GM08714 (cell line): ENCODE data around the gene TNXB.

ENCODE experiments used
- H3K4me3 ChIP-seq: fragments of 200-500 bp; sonication (Bioruptor generic); 2 replicates; pipeline ENCODE4 v1.5.1; 2014; ENCODE audit warnings: mild to moderate bottlenecking, low read length, inconsistent platforms
- ZNF274 ChIP-seq: IDR thresholded peaks from 2 replicates; pipeline ENCODE4 v1.6.1; 2012; ENCODE audit warnings: mild to moderate bottlenecking, low read depth, low read length

The TNXB gene

DNA sequence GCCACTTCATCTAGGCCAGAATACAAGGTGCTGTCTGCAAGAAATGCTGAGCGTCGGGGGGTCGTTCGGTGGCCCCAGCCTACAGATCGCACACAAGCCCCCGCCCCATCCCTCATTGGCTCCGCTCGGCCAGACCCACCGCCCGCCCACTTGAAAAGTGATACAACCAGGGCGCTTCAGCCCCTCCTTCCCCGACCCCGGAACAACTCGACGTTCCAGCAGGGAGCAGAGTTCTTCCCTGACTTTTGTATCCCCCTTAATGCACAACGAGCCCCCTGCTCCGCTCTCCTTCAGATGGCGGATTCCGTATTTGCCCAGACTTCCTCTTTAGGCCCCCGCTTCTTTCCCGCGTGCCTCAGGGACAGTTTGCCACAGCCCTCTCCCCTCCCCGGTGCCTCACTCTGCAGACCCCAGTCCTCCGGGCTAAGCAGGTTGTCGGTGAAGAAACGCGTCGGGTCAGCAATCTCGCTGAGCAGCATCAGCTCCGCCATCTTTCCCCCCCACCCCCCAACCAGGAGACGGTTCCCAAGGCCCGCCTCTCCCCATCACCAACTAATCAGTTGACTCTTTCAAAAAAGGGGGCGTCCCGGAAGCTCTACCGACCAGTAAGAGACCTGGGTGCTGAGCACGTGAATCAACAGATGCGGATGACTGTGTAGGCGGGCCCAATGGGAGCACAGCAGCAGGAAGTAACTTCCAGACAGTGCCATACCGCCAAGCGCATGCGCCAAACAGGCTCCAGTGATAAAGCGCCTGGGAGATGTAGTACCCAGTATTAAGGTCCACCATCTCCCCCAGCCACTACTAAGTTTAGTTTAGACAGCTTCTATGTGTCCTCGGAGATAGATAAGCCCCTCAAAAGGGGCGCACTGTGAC lies 18.8 kb upstream of the TNXB start, which contains the start of gene ATF6B:
Gene ATF6B (minus strand): TSS at position 530 of the 876 bp plus-strand sequence. CDS start 39 bp downstream, at position 491.
- peak within 1 kb of the TSS; percentile 83 for H3K4me3 ChIP-seq
- TF ChIP-seq ZNF274, result no peak

DNA sequence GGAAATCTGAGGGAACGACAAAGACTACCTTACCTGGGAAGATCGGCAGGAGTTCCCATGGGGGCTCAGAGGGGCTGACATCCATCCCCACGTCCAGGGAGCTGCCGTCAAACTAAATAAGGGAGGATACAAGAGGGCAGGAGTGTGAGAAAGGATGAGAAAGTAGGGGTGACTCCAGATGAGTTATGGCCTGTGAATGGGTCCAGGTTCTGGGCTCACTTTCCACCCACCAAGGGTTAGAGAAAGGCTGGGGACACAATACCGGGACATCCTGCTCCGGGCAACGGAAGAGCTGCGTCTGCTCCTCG lies 18.2 kb upstream of the TNXB start:
- peak overlapping the region; percentile 73 for H3K4me3 ChIP-seq
- no peak for TF ChIP-seq ZNF274

DNA sequence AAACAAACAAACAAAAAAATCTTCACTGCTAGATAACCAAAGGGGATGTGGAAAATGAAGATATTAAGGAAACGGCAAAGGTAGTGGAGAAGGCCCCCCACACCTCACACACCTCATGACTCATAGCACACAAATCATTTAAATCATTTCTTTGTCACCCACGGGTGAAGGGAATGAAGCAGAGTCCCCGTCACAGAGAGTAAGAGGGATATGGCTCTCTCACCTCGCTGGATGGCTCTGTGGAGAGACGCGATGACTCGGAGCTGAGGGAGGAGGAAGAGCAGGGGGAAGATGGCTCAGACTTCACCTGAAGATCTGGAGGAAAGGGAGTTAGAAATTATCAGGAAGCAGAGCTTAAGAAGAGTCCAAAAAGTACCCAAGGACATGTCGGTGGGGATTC lies 17.7 kb upstream of the TNXB start:
- no peak for TF ChIP-seq ZNF274
- H3K4me3 ChIP-seq, result peak overlapping the region; percentile 73

DNA sequence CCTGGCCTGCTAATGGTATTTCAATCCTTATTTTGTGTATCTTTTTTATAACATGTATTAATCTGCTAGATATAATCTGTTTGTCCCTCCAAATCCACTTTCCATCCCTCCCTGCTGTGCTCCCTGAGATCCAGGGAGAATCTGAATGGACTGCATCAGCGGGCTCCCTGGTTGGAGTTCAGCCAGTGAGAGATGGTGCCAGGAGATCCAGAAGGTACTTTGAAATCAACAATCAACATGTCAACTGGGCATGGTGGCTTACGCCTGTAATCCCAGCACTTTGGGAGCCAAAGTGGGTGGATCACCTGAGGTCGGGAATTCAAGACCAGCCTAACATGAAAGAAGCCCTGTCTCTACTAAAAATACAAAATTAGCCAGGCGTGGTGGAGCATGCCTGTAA lies 14.5 kb upstream of the TNXB start:
- no peak for TF ChIP-seq ZNF274

DNA sequence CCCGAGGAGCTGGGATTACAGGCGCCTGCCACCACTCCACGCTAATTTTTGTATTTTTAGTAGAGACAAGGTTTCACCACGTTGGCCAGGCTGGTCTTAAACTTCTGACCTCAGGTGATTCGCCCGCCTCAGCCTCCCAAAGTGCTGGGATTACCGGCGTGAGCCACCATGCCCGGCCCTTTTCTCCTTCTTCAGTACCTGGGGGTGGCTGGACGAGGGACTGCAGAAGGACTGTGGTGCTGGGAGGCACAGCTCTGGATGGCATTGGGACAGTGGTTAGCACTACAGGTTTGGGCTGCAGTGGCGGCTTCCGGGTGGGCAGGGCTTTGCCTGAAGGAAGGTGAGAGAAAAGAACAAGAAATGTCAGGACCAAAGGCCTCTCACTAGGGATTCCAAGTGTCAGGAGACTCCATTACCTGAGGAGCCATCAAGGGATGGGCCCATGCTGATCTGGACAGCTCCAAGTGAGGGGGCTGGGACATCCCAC lies 11.5 kb upstream of the TNXB start:
- TF ChIP-seq ZNF274, result no peak
- no peak overlapping the region for H3K4me3 ChIP-seq

More for the DNA sequence above, 14.5 kb upstream of the TNXB start:
- no peak overlapping the region for H3K4me3 ChIP-seq

DNA sequence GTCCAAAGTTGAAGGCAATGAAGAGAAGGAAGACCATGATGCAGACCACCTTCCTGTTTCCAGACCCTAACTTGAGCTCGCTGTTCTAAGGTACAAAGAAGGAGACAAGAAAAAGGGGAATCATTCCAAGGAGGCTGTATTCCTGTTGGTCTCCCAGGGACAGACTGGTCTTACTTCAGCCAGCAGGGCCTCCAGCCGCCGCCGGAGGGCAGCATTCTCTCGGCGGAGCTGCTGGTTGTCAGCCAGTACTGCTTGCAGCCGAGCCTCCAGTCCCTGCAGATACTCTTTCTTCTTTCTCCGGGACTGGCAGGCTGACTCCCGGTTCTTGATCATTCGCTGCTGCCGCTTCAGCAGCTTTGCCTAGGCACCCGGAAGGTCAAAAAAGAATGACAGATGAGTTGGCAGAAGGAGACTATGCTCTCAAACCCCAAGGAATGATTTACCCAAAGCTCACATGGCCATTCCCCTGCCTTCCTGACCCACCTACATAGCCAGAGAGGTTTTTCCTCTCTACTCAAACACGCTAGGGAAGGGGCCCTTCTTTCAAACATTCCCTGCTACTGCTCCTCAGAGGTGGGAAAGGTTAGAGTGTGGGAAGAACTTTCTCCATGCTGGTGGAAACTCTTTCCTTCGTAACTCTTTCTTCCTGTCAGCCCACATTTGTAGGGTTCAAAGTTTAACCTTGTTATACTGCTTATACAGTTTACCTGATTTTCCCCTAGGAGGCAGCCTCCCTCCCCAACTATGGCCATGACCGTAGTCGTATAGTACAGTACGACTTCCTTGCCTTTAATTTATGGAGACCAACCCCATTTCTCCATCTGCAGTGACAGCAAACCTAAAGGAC lies 9.9 kb upstream of the TNXB start:
- TF ChIP-seq ZNF274, result no peak
- no peak overlapping the region for H3K4me3 ChIP-seq

DNA sequence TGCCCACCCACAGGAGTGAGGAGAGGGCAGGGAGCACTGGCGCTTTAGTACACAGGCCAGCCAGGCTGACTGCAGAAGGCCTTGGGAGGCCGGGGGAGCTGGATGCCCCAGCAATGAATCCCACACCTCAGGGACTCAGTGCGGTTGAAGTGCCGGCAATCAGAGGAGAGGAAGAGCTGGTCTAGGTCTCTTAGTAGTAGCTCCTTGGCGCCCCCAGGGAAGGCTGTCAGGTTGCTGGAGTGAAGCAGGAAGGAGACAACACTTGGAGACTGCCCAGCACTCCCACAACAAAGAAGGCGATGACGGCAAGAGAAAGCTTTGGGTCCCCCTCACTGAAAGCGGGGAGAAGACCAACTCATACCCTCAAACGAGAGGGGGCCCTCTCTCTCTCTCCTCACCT lies 8.3 kb upstream of the TNXB start:
- no peak overlapping the region for H3K4me3 ChIP-seq

DNA sequence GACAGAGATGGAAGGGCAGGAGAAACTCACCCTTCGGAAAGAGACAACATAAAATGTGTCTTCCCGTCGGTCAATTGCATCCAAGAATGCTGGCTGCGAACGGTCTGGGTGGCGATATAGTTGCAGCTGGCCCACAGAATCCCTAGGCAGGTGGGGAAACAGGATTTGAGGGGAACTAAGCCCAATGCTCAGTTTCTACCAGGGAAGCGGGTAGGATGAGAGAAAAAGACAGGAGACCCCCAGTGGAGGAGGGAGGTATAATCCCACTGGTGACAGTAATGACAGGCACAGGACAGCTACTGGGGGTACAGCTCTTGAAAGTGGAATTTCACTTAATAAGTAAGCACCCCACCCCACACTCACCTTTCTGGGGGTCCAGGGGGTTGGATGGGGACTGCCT lies 7.5 kb upstream of the TNXB start:
- TF ChIP-seq ZNF274, result no peak
- H3K4me3 ChIP-seq, result no peak overlapping the region

More for the DNA sequence above, 8.3 kb upstream of the TNXB start:
- TF ChIP-seq ZNF274, result no peak

DNA sequence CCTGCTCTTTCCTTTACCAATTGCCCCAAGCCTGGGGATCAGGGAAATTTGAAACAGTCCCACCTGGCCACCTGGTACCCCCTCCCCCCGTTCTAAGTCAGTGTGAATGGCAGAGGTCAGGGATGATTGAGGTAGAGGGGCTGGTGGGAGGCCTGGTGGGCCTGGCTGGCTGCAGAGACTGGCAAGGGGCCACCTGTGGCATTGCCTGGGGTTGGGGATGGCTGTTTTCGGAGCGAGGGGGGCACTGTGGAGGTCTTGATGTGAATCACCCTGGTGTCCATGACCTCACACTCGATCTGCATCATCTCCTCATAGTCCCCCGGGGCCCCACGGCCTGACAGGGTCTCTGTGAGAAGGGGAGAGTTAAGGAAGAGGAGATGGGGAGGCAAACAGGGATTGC lies 6.5 kb upstream of the TNXB start:
- no peak overlapping the region for H3K4me3 ChIP-seq
- no peak for TF ChIP-seq ZNF274

DNA sequence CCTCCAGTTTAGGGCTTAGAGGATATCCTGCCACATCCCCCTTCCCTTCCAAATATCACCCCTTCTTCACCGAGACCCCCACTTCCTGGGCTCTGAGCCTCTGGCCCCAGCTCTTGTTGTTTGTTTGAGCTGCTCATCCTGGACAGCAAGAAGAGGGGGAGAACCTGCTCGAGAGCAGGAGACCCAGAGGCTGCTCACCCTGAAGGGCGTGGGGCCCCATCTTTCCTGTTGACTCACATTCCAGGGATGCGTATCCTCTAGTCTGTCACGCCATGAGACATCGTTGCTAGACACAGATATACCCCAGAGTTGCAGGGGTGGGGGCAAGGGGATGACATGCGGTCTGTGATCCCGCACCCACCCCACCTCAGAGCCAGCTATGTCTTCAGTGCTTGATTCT lies 5.7 kb upstream of the TNXB start:
- H3K4me3 ChIP-seq, result no peak overlapping the region
- TF ChIP-seq ZNF274, result no peak

DNA sequence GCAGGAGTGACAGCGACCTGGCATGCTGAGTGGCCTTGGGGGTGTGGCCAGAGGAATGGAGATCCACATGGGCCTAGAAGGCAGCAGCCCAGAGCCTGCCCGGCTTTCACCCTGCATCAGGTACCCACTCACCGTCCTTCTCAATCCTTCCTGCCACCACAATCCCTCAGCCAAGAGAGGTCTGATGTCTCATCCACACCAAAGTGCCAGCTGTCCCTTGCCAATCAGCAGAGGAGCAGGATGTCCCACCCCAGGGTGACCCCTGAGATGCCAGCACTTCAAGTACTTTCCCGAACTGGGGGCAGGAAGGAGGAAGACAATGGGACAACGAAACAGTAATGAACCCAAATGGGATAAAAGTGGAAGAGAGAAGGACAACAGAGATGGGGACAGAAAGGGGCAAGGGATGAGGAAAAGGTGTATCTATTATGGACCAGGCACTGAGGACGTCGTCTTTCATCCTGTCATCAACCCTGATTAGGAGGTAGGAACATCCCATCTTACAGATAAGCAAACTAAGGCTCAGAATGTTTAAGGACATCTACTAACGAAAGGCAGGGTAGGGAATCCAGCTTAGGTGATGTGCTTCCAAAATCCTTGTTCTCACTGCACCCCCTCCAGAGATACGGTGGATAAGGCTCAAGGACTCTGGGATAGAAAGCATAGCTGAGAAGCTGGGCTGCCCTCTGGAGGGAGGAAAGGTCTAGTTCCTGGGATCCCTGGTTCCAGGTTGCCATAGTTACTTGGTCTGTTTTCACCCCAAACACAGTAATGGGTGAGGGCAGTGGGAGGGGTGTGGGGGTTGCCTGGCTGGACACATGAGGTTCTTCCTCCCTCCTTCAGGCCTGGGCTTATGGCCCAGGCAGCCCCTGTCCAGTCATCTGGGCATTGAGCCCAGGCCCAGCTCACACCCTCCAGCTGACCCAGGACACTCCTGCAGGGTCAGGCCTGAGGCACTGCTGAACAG lies 4.5 kb upstream of the TNXB start:
- no peak for TF ChIP-seq ZNF274
- H3K4me3 ChIP-seq, result no peak overlapping the region

DNA sequence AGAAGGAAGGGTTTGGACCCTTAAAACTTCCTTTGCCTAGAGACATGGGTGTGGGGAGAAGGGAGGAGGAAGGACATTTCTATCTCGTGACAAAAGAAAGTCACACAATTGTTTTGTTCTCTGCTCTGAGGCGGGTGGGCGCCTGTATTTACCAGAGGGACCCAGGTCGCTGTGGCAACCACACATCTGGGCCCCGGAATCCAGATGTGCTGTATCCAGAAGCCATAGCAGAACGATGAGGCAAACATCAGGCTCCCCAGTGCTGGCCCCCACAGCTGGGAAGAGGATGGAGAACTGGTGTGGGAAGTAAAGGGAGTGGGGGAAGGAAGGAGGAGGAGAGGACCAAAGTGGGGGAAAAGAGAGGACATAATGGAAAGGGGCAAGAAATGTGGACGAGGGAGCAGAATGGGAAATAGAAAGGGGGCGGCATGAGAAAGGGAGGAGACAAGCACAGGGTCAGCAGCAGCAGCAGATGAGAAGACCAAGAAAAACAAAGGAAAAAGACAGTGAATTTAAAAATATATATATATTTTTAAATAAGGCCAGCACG lies 3.4 kb upstream of the TNXB start:
- no peak overlapping the region for H3K4me3 ChIP-seq
- no peak for TF ChIP-seq ZNF274

DNA sequence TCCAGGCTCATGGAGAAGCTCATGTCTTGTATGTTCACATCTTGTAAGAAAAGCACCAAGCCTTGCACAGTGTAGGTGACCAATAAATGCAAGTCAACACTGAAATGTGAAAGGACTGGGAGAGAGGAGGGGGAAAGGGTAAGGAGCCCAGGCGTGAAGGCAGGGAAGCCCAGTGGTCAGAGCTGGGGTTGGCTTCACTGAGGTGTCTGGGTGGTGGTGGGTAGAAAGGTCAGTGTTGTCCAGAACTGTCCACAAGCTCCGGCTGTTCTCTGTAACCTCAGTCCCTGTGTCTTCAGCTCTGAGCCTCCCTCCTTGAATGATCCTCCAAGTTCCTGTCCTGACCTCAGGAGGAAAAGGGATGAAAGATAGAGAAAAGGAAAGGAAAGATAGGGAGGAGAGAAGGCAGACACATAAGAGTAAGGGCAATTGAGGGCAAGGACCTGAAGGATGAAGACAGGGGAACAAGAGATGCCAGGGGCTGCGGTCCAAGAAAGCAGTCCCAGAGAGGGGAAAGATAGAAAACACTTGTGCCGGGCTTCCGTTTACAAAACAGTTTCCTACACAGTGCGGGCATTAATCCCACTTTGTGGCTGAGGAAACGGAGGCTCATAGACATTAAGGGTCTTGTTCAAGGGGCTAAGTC lies 2.4 kb upstream of the TNXB start:
- H3K4me3 ChIP-seq, result no peak overlapping the region
- TF ChIP-seq ZNF274, result no peak

DNA sequence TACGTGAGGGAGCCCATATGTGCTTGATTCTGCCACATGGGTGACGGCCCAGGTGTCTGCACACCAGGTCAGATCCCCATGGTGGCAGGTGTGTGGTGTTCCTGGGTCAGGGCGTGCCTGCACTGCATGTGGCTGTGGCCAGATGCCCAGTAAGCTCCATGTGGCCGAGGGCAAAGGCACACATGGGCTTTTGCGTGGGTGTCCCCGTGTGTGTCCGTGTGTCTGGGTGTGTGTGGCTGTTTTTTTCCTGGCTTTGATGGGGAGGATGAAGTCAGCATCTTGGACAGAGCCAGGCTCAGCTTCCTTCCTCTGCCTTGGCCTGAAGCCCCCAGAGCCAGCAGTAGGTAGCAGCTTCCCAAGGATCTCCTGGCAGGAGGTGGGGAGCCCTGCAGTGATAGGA lies 1.5 kb upstream of the TNXB start:
- no peak overlapping the region for H3K4me3 ChIP-seq
- TF ChIP-seq ZNF274, result no peak
